ENCODE data around the gene NXN.
"Not testable (repeated sequence)": the region's sequence is repeated elsewhere in the genome, so short reads cannot be mapped to it uniquely, and the experiment has no call there.

Gene NXN

DNA sequence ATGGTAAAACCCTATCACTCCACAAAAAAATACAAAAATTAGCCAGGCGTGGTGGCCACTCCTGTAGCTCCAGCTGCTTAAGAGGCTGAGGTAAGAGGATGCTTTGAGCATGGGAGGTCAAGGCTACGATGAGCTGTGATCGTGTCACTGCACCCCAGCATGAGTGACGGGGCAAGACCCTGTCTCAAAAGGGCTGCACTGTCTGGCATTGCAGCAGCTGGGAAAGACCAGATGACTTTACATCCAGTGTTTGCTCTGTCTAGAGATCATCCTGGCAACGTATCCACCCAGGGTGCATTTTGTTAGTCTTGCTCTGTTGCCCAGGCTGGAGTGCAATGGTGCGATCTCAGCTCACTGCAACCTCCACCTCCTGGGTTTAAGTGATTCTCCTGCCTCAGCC lies 145.4 kb downstream of the NXN start:
- 94% methylated on average over 6 of the region's 6 CpGs for WGBS (ENCODE audit: insufficient coverage)

DNA sequence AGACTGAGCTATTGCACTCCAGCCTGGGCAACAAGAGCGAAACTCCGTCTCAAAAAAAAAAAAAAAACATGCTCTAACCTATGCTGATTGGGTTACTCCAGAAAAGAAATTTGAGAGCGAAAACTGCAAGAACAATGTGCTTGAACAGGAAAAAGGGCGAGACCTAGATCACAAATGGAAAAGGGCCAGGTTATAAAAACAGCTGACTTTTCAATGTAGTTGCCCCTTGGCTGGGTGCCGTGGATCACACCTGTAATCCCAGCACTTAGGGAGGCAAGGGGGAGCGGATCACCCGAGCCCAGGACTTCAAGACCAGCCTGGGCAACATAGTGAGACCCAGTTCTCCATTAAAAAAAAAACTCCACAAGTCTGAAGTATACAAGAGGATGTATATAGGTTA lies 148.6 kb downstream of the NXN start:
- ChIA-PET POLR2A (no interaction called here), CTCF (no interaction called here)
- Histone ChIP-seq H3K27me3 (replicated peaks in 2 of 5; ENCODE audit: control insufficient read depth in 4 of 5, insufficient read depth in 5 of 5, low read length in 4 of 5) (no peaks in the 10 kb centered on the region), H3K36me3 (ENCODE audit: control insufficient read depth in 4 of 4, insufficient read depth in 4 of 4, low read length in 3 of 4) (no peaks in the 10 kb centered on the region), H3K4me3 (ENCODE audit: control insufficient read depth in 1 of 7, extremely low read depth in 1 of 7, insufficient read depth in 4 of 7, low read depth in 2 of 7, low read length in 6 of 7) (no peak overlapping the region), H3K9me3 (ENCODE audit: control extremely low read depth in 1 of 5, control insufficient read depth in 4 of 5, insufficient read depth in 2 of 5, low read depth in 1 of 5, low read length in 4 of 5) (peaks cover 0 to 7% (median 0%) of the 10 kb centered on the region in 5 experiments), H3K4me1 (ENCODE audit: control extremely low read depth in 1 of 4, control insufficient read depth in 4 of 4, insufficient read depth in 4 of 4, low read length in 3 of 4) (no peaks in the 10 kb centered on the region), H3K27ac (ENCODE audit: insufficient read depth in 1 of 2, low read depth in 1 of 2, low read length in 2 of 2, poor library complexity in 1 of 2, severe bottlenecking in 2 of 2) (no peak overlapping the region)
- 95% methylated on average over 6 of the region's 7 CpGs for WGBS (ENCODE audit: insufficient coverage)
- DNase-seq: no peak

More for the DNA sequence above, 145.4 kb downstream of the NXN start:
- Histone ChIP-seq H3K4me1 (ENCODE audit: control extremely low read depth in 1 of 4, control insufficient read depth in 4 of 4, insufficient read depth in 4 of 4, low read length in 3 of 4) (no peaks in the 10 kb centered on the region), H3K36me3 (ENCODE audit: control insufficient read depth in 4 of 4, insufficient read depth in 4 of 4, low read length in 3 of 4) (no peaks in the 10 kb centered on the region), H3K27ac (ENCODE audit: insufficient read depth in 1 of 2, low read depth in 1 of 2, low read length in 2 of 2, poor library complexity in 1 of 2, severe bottlenecking in 2 of 2) (no peak overlapping the region), H3K9me3 (ENCODE audit: control extremely low read depth in 1 of 5, control insufficient read depth in 4 of 5, insufficient read depth in 2 of 5, low read depth in 1 of 5, low read length in 4 of 5) (peaks cover 0 to 7% (median 0%) of the 10 kb centered on the region in 5 experiments), H3K27me3 (replicated peaks in 2 of 5; ENCODE audit: control insufficient read depth in 4 of 5, insufficient read depth in 5 of 5, low read length in 4 of 5) (peaks cover 0 to 2% (median 0%) of the 10 kb centered on the region in 5 experiments), H3K4me3 (ENCODE audit: control insufficient read depth in 1 of 7, extremely low read depth in 1 of 7, insufficient read depth in 4 of 7, low read depth in 2 of 7, low read length in 6 of 7) (no peak overlapping the region)
- DNase-seq: no peak
- POLR2A ChIA-PET: no interaction called here
- CTCF ChIA-PET: interaction anchor here (0.9 kb wide), 1 partner anchor 39 kb away, joined by 3 read pairs; no protein-coding TSS in a partner anchor

DNA sequence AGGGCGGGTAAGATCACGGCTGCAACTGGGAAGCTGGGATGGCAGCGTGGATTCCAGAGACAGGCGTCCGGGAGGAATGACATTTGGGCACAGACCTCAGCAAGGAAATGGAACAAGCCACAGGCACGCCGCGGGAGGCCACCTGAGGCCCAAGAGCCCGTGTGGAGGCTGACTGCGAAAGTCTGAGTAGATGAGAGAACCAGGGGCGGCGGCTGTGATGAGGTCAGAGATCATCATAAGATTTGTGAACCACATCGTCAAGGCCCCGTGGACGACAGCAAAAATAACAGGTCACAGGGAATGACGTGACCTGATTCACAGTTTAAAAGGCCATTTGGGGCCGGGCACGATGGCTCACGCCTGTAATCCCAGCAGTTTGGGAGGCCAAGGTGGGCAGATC lies 149.2 kb downstream of the NXN start:
- POLR2A ChIA-PET: no interaction called here
- H3K4me1 ChIP-seq (ENCODE audit: control extremely low read depth in 1 of 4, control insufficient read depth in 4 of 4, insufficient read depth in 4 of 4, low read length in 3 of 4): no peaks in the 10 kb centered on the region

DNA sequence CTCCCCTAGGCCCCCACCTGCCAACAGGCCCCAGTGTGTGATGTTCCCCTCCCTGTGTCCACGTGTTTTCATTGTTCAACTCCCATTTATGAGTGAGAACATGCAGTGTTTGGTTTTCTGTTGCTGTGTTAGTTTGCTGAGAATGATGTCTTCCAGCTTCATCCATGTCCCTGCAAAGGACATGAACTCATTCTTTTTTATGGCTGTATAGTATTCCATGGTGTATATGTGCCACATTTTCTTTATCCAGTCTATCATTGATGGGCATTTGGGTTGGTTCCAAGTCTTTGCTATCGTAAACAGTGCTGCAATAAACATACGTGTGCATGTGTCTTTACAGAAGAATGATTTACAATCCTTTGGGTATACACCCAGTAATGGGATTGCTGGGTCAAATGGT lies 150.0 kb downstream of the NXN start:
- H3K27me3 ChIP-seq (replicated peaks in 2 of 5; ENCODE audit: control insufficient read depth in 4 of 5, insufficient read depth in 5 of 5, low read length in 4 of 5): not testable (repeated sequence)

More for the DNA sequence above, 149.2 kb downstream of the NXN start:
- CTCF ChIA-PET: no interaction called here
- Histone ChIP-seq H3K36me3 (ENCODE audit: control insufficient read depth in 4 of 4, insufficient read depth in 4 of 4, low read length in 3 of 4) (no peaks in the 10 kb centered on the region), H3K27ac (ENCODE audit: insufficient read depth in 1 of 2, low read depth in 1 of 2, low read length in 2 of 2, poor library complexity in 1 of 2, severe bottlenecking in 2 of 2) (no peak overlapping the region), H3K4me3 (ENCODE audit: control insufficient read depth in 1 of 7, extremely low read depth in 1 of 7, insufficient read depth in 4 of 7, low read depth in 2 of 7, low read length in 6 of 7) (no peak overlapping the region), H3K27me3 (replicated peaks in 2 of 5; ENCODE audit: control insufficient read depth in 4 of 5, insufficient read depth in 5 of 5, low read length in 4 of 5) (no peaks in the 10 kb centered on the region), H3K9me3 (ENCODE audit: control extremely low read depth in 1 of 5, control insufficient read depth in 4 of 5, insufficient read depth in 2 of 5, low read depth in 1 of 5, low read length in 4 of 5) (peaks cover 0 to 7% (median 0%) of the 10 kb centered on the region in 5 experiments)
- WGBS (ENCODE audit: insufficient coverage): 86% methylated on average over 19 of the region's 19 CpGs
- DNase-seq: no peak

DNA sequence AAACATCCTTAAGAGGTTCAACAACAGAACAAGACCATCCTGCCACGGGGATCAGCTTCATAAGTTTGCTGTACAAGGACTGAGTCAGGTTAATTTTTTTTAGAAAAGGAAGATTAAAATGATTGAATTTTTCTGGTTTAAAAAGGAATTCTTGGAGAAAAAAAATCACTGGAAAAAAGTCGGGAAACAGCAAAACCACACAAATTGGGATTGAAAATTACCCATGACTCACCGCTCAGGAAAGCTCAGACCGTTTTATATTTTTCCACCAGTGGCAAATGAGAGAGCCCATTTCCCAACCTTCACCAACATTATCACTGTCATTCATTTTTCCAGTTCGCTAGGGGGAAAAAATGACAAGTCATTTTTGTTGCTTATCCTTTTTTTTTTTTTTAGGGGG lies 150.8 kb downstream of the NXN start:
- H3K27me3 ChIP-seq (replicated peaks in 2 of 5; ENCODE audit: control insufficient read depth in 4 of 5, insufficient read depth in 5 of 5, low read length in 4 of 5): no peaks in the 10 kb centered on the region
- WGBS (ENCODE audit: insufficient coverage): 81% methylated on average over 3 of the region's 5 CpGs
- H3K36me3 ChIP-seq (ENCODE audit: control insufficient read depth in 4 of 4, insufficient read depth in 4 of 4, low read length in 3 of 4): no peaks in the 10 kb centered on the region
- H3K27ac ChIP-seq (ENCODE audit: insufficient read depth in 1 of 2, low read depth in 1 of 2, low read length in 2 of 2, poor library complexity in 1 of 2, severe bottlenecking in 2 of 2): no peak overlapping the region
- ChIA-PET CTCF (no interaction called here), POLR2A (no interaction called here)
- no peak for DNase-seq
- no peak overlapping the region for H3K4me3 ChIP-seq (ENCODE audit: control insufficient read depth in 1 of 7, extremely low read depth in 1 of 7, insufficient read depth in 4 of 7, low read depth in 2 of 7, low read length in 6 of 7)
- no peaks in the 10 kb centered on the region for H3K4me1 ChIP-seq (ENCODE audit: control extremely low read depth in 1 of 4, control insufficient read depth in 4 of 4, insufficient read depth in 4 of 4, low read length in 3 of 4)
- H3K9me3 ChIP-seq (ENCODE audit: control extremely low read depth in 1 of 5, control insufficient read depth in 4 of 5, insufficient read depth in 2 of 5, low read depth in 1 of 5, low read length in 4 of 5): peaks cover 0 to 7% (median 0%) of the 10 kb centered on the region in 5 experiments

More for the DNA sequence above, 150.0 kb downstream of the NXN start:
- H3K9me3 ChIP-seq (ENCODE audit: control extremely low read depth in 1 of 5, control insufficient read depth in 4 of 5, insufficient read depth in 2 of 5, low read depth in 1 of 5, low read length in 4 of 5); H3K4me1 ChIP-seq (ENCODE audit: control extremely low read depth in 1 of 4, control insufficient read depth in 4 of 4, insufficient read depth in 4 of 4, low read length in 3 of 4); H3K4me3 ChIP-seq (ENCODE audit: control insufficient read depth in 1 of 7, extremely low read depth in 1 of 7, insufficient read depth in 4 of 7, low read depth in 2 of 7, low read length in 6 of 7); DNase-seq; POLR2A ChIA-PET; H3K27ac ChIP-seq (ENCODE audit: insufficient read depth in 1 of 2, low read depth in 1 of 2, low read length in 2 of 2, poor library complexity in 1 of 2, severe bottlenecking in 2 of 2); CTCF ChIA-PET; H3K36me3 ChIP-seq (ENCODE audit: control insufficient read depth in 4 of 4, insufficient read depth in 4 of 4, low read length in 3 of 4): not testable (repeated sequence)
- no CpG with 5 or more reads among the region's 3 CpGs for WGBS (ENCODE audit: insufficient coverage)

DNA sequence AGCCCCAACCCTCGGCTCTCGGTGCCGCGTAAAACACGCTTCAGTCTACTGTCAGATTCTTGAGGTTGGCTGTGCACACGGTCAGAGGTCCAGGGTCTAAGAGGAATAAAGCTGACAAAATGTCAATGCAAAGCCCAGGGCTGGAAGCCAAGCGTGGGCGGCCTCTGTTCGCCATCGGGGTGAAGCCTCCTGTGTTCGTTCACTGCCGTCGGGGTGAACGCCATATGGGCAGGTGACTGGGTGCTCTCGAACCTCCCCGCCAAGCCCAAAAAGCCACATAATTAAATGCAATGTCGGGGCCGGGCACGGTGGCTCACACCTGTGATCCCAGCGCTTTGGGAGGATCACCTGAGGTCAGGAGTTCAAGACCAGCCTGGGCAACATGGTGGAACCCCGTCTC lies 152.8 kb downstream of the NXN start:
- Histone ChIP-seq H3K27ac (ENCODE audit: insufficient read depth in 1 of 2, low read depth in 1 of 2, low read length in 2 of 2, poor library complexity in 1 of 2, severe bottlenecking in 2 of 2) (no peak overlapping the region), H3K4me1 (ENCODE audit: control extremely low read depth in 1 of 4, control insufficient read depth in 4 of 4, insufficient read depth in 4 of 4, low read length in 3 of 4) (no peaks in the 10 kb centered on the region), H3K36me3 (ENCODE audit: control insufficient read depth in 4 of 4, insufficient read depth in 4 of 4, low read length in 3 of 4) (no peaks in the 10 kb centered on the region), H3K9me3 (ENCODE audit: control extremely low read depth in 1 of 5, control insufficient read depth in 4 of 5, insufficient read depth in 2 of 5, low read depth in 1 of 5, low read length in 4 of 5) (peaks cover 0 to 5% (median 0%) of the 10 kb centered on the region in 5 experiments), H3K27me3 (replicated peaks in 2 of 5; ENCODE audit: control insufficient read depth in 4 of 5, insufficient read depth in 5 of 5, low read length in 4 of 5) (no peaks in the 10 kb centered on the region), H3K4me3 (ENCODE audit: control insufficient read depth in 1 of 7, extremely low read depth in 1 of 7, insufficient read depth in 4 of 7, low read depth in 2 of 7, low read length in 6 of 7) (no peak overlapping the region)
- POLR2A ChIA-PET: no interaction called here
- no peak for DNase-seq
- CTCF ChIA-PET: no interaction called here
- 93% methylated on average over 20 of the region's 21 CpGs for WGBS (ENCODE audit: insufficient coverage)

DNA sequence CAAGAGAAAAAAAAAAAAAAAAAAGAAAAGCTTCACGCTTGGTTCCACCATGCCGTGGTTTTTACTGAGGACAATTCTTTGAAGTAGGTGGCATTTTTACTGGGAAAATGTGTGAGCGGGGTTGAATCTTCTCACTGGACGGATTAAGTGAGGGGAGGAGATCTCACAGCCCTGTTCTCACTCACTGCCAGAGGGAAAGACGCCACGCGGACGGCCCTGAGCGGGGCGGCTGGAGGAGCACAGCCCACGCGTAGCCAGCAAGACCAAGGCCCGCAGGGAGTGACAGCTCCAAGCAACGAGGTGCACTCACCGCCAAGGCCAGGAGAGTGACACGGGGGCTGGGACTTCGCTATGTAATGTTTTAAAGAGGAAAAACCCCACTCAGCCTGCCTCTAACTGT lies 154.4 kb downstream of the NXN start:
- Histone ChIP-seq H3K36me3 (ENCODE audit: control insufficient read depth in 4 of 4, insufficient read depth in 4 of 4, low read length in 3 of 4) (no peaks in the 10 kb centered on the region), H3K9me3 (ENCODE audit: control extremely low read depth in 1 of 5, control insufficient read depth in 4 of 5, insufficient read depth in 2 of 5, low read depth in 1 of 5, low read length in 4 of 5) (no peaks in the 10 kb centered on the region), H3K4me3 (ENCODE audit: control insufficient read depth in 1 of 7, extremely low read depth in 1 of 7, insufficient read depth in 4 of 7, low read depth in 2 of 7, low read length in 6 of 7) (no peak overlapping the region), H3K27ac (ENCODE audit: insufficient read depth in 1 of 2, low read depth in 1 of 2, low read length in 2 of 2, poor library complexity in 1 of 2, severe bottlenecking in 2 of 2) (no peak overlapping the region), H3K4me1 (ENCODE audit: control extremely low read depth in 1 of 4, control insufficient read depth in 4 of 4, insufficient read depth in 4 of 4, low read length in 3 of 4) (no peaks in the 10 kb centered on the region), H3K27me3 (replicated peaks in 2 of 5; ENCODE audit: control insufficient read depth in 4 of 5, insufficient read depth in 5 of 5, low read length in 4 of 5) (no peaks in the 10 kb centered on the region)
- ChIA-PET CTCF (interaction anchor here (1.6 to 1.7 kb wide), 2 partner anchors 27 to 30 kb away, joined by 4 read pairs; no protein-coding TSS in a partner anchor), POLR2A (no interaction called here)
- WGBS (ENCODE audit: insufficient coverage): 97% methylated on average over 15 of the region's 17 CpGs
- DNase-seq: no peak

Data from common myeloid progenitor, CD34-positive (primary cell).